ENCODE data around the gene TMED4. TPM values are rescaled to one million over a fixed set of nuclear protein-coding genes. Genes with fewer than 3 reads are reported as not detected.
A peak's percentile ranks its signal among the peaks of the same experiment; 100 is the strongest.

Gene TMED4
- total and polyA plus RNA-seq, 8 donors: 32.3 to 55.9 (median 47.0) TPM

DNA sequence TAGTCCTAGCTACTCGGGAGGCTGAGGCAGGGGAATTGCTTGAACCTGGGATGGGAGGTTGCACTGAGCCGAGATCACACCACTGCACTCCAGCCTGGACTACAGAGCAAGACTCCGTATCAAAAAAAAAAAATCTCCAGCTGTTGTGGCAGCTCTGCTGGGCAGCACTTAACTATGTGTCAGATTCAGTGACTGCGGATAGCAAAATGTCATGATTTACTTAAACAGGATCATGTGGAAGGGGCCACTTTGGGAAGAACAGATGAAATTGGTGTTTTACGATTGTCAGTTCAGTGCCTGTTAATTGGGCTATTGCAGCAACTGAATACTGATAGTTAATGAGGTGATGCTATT, 39.7 kb upstream of the TMED4 start:
- FAIRE-seq: no peak
- TF ChIP-seq, protein P1, sequence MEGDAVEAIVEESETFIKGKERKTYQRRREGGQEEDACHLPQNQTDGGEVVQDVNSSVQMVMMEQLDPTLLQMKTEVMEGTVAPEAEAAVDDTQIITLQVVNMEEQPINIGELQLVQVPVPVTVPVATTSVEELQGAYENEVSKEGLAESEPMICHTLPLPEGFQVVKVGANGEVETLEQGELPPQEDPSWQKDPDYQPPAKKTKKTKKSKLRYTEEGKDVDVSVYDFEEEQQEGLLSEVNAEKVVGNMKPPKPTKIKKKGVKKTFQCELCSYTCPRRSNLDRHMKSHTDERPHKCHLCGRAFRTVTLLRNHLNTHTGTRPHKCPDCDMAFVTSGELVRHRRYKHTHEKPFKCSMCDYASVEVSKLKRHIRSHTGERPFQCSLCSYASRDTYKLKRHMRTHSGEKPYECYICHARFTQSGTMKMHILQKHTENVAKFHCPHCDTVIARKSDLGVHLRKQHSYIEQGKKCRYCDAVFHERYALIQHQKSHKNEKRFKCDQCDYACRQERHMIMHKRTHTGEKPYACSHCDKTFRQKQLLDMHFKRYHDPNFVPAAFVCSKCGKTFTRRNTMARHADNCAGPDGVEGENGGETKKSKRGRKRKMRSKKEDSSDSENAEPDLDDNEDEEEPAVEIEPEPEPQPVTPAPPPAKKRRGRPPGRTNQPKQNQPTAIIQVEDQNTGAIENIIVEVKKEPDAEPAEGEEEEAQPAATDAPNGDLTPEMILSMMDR (IDR thresholded peaks at IDR 0.05): no peak

DNA sequence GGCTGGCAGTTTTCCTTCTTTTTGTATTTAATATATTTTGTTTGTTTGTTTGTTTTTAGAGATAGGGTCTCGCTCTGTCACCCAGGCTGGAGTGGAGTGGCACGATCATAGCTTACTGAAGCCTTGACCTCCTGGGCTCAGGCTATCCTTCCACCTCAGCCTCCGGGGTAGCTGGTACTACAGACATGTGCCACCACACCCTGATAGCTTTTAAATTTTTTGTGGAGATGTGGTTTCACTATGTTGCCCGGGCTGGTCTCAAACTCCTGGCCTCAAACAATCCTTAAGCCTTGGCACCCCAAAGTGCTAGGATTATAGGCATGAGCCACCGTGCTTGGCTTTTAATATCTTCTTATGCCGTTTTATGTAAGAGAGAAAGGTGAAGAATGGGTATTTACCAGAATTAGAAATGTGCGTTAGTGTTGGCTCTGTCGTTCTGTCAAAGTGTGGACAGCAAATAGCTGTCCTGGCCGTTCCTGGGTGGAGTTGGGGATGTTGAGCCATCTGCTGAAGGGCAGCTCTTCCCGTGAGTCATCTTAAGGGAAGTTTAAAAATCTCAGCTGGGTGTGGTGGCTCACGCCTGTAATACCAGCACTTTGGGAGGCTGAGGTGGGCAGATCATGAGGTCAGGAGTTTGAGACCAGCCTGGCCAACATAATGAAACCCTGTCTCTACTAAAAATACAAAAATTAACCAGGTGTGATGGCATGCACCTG, 39.2 kb upstream of the TMED4 start:
- DNase-seq (no peak), ATAC-seq (peak in 1 of 4 donors; percentile 41), FAIRE-seq (no peak)
- H3K27me3 ChIP-seq: no peaks in the 10 kb centered on the region
- H3K4me1 ChIP-seq: peaks cover 0 to 37% (median 18%) of the 10 kb centered on the region in 3 donors
- no peak overlapping the region for H3K27ac ChIP-seq
- intact Hi-C loops (cut with DNase I): no loop called here
- TF ChIP-seq, protein P1 (IDR thresholded peaks at IDR 0.05): no peak
- no peak overlapping the region for H3K4me3 ChIP-seq
- peaks cover 0 to 9% (median 0%) of the 10 kb centered on the region in 3 donors for H3K36me3 ChIP-seq
- WGBS, 2 donors: 83 to 84% methylated on average over 11 of the region's 11 CpGs
- no peaks in the 10 kb centered on the region for H3K9me3 ChIP-seq

More for the DNA sequence above, 39.7 kb upstream of the TMED4 start:
- H3K36me3 ChIP-seq: peaks cover 0 to 9% (median 0%) of the 10 kb centered on the region in 3 donors
- intact Hi-C loops (cut with DNase I): no loop called here
- WGBS, 2 donors: 86 to 87% methylated on average over 5 of the region's 5 CpGs
- ATAC-seq (no peak), DNase-seq (no peak)
- no peaks in the 10 kb centered on the region for H3K27me3 ChIP-seq
- peaks cover 0 to 37% (median 18%) of the 10 kb centered on the region in 3 donors for H3K4me1 ChIP-seq
- H3K9me3 ChIP-seq: no peaks in the 10 kb centered on the region
- no peak overlapping the region for H3K27ac ChIP-seq
- no peak overlapping the region for H3K4me3 ChIP-seq

DNA sequence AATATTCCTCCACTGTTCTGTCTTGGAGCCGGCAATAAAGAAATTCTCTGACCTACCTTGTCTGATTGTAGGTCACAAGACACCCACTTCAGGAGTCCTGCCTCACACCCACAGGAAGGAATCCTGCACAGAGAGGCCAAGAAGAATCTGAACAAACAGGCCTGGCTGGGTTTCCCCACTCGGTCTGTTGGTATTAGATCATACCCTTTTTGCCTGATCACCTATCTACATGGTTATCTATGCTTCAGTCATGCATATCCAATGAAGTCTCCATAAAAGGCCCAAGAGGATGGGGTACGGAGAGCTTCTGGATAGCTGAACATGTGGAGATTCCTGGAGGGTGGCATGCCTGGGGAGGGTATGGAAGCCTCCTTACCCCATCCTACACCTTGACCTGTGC, 36.7 kb upstream of the TMED4 start:
- Histone ChIP-seq H3K9me3 (no peaks in the 10 kb centered on the region), H3K36me3 (no peaks in the 10 kb centered on the region), H3K4me1 (peaks cover 0 to 37% (median 13%) of the 10 kb centered on the region in 3 donors), H3K27ac (peak overlapping the region in 1 of 4 donors; percentile 13), H3K4me3 (no peak overlapping the region), H3K27me3 (no peaks in the 10 kb centered on the region)
- no peak for DNase-seq
- ATAC-seq: peak in 2 of 4 donors; percentile 12 to 40
- TF ChIP-seq, protein P1 (IDR thresholded peaks at IDR 0.05): no peak
- intact Hi-C loops (cut with DNase I): no loop called here
- FAIRE-seq: no peak
- 50 to 57% methylated on average over 3 of the region's 3 CpGs for WGBS, 2 donors

DNA sequence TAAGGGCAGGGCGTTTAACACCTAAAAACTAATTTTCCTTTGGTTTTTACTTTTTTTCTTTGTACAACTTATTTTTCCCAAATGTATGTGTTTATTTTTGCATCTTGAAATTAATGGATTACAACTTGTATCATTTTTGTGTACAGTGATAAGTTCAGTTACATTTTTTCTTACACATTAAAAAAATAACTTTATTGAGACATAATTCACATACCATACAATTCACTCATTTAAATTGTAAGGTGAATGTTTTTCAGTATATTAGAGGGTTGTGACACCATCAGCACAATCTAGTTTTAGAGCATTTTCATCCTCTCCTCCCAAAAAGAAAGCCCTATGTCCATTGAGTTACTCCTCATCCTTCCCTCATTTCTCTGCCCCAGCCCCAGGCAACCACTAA, 36.0 kb upstream of the TMED4 start:
- intact Hi-C loops (cut with DNase I): no loop called here
- Histone ChIP-seq H3K36me3 (no peaks in the 10 kb centered on the region), H3K27me3 (no peaks in the 10 kb centered on the region), H3K4me1 (peaks cover 0 to 33% (median 12%) of the 10 kb centered on the region in 3 donors), H3K4me3 (no peak overlapping the region), H3K27ac (no peak overlapping the region), H3K9me3 (no peaks in the 10 kb centered on the region)
- FAIRE-seq: no peak
- TF ChIP-seq, protein P1 (IDR thresholded peaks at IDR 0.05): no peak
- WGBS, 2 donors: 92 to 94% methylated on average over 1 of the region's 1 CpG
- no peak for ATAC-seq
- no peak for DNase-seq

DNA sequence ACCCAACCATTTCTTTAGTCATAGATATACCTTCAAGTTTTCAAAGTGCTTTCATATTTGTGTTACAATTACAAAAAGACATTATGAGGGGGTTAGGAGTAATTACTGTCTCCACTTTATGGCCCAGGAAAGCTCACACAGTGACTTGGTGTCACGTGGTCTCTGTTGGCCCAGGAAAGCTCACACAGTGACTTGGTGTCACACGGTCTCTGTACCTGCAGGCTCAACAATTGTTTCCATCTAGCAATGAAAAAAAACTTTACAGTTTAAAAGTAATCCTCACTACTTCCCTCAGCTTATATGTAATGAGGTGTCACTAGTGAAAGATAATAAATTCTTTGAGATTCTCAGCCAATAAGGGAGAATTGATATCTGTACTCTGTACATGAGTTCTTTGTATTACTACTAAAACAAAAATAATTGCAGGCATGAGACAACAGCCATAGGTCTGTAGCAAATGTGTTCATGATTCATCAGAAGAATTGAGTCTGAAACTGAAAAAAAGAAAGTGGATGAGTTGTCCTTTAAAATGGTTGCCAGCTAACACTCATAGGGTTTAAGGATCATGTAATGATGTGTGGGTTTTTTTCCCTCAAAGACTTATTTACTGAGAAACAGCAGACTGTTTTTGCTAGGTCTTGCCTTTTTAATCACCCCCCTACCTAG, 35.3 kb upstream of the TMED4 start:
- Histone ChIP-seq H3K9me3 (no peaks in the 10 kb centered on the region), H3K27ac (no peak overlapping the region), H3K4me3 (no peak overlapping the region), H3K4me1 (peaks cover 0 to 26% (median 5%) of the 10 kb centered on the region in 3 donors), H3K27me3 (no peaks in the 10 kb centered on the region), H3K36me3 (no peaks in the 10 kb centered on the region)
- ATAC-seq: peak in 1 of 4 donors; percentile 37
- TF ChIP-seq, protein P1 (IDR thresholded peaks at IDR 0.05): no peak
- intact Hi-C loops (cut with DNase I): no loop called here
- no peak for DNase-seq
- 67% methylated on average over 2 of the region's 2 CpGs for WGBS, 2 donors
- FAIRE-seq: no peak

All from pancreas (tissue), 10 donors.